HG02884 (cell line): ENCODE measurements around the gene RAD9B.
"Not testable (repeated sequence)": the region's sequence is repeated elsewhere in the genome, so short reads cannot be mapped to it uniquely, and the experiment has no call there.

Source experiments
- ATAC-seq: cut with Tn5 transposase; IDR thresholded peaks from one replicate; pipeline ENCODE4 v1.9.1; 2021; ENCODE audit warnings: mild to moderate bottlenecking, moderate library complexity; ENCODE audit not compliant: unreplicated experiment

The RAD9B gene

DNA sequence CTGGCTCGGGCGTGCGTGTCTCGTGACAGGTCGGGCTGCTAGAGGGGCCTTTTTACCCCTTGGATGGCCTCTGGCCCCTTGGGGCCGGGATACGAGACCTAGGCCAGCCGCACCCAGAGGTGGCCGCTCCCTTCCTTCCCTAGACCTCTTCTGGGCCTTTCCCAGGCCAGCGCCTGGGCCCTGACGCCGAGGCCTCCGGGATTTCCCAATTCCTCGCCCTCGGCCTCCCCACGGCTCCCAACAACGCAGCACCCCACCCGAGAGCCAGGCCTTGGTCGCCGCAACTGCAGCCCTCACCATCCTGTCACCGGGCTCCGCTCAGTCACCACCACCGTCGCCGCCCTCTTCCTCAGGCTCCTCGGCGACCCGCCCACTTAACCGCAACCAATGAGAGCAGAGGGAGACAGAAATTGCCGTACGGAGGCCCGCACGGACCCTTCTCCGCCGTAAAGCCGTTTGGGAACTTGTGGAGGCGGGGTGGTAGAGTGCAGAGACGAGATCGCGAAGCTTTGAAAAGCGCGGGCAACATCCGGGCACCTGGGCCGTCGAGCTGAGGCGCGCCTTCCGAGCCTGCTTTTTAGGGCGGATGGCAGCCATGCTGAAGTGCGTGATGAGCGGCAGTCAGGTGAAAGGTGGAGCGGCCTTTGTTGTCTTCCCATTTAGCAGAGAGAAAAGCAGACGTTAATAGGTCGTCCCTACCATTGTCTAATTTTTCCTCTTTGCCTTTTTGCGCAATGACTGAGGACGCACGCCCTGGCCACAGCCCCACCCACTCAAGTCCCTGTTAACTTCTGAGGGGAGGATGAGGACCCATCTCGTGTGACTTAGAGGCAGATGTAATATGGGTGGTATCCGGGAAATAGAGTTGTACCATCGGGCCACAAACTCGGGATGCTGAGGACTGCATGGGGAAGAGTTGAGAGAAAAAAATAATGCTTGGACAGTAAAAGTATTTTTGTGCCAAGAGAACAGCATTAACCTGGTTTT is at the start of gene RAD9B, which contains the start of gene VPS29:
TSS of gene RAD9B (plus strand) at position 580 of the 987 bp plus-strand sequence. CDS start at position 587, 7 bp downstream.
TSS of gene VPS29 (minus strand) at position 360 of the 987 bp plus-strand sequence. CDS start at position 300, 60 bp downstream.
- ATAC-seq, result peak; percentile 91

- ATAC-seq, result no peak
Measured at GRCh38 chr12:110453569-110454296, 48.4 kb upstream of the RAD9B start.

GRCh38 chr12:110458756-110459155 is 43.4 kb upstream of the RAD9B start:
- ATAC-seq, result no peak

- ATAC-seq, result not testable (repeated sequence)
Measured at GRCh38 chr12:110461189-110461588, 40.9 kb upstream of the RAD9B start.

DNA sequence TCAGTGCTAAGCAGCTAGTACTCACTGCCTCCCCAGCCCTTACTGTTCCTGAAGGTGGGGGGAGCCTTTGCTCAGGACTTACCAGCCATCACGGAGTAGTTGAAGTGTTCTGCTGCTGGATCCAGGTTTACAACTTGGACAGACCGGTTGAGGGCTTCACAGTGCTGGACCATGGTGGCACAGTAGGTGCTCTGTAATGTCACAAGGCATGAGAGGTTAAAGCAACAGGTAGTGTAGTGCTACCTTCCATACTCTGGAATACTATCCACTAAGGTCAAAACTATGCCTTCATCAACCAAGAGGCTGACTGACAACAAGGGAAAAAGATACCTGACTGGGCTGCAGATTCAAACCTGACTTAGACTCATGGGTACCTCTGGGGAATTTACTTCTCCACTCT is 37.1 kb upstream of the RAD9B start:
- no peak for ATAC-seq

GRCh38 chr12:110465765-110466164 is 36.4 kb upstream of the RAD9B start:
- ATAC-seq, result not testable (repeated sequence)

DNA sequence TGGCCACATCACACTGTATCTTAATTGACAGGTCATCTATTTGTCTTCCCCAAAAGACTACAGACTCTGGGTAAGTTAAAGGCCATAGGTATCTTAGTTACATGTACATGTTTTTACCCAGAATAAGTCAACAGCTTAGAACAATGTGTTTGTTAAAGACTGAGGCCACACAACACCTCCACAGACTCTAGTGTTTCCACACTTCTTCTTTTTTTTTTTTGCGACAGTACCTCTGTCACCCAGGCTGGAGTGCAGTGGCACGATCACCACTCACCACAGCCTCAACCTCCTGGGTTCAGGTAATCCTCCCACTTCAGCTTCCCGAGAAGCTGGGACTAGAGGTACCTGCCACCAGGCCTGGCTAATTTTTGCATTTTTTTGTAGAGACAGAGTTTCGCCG is 35.3 kb upstream of the RAD9B start:
- ATAC-seq, result no peak

DNA sequence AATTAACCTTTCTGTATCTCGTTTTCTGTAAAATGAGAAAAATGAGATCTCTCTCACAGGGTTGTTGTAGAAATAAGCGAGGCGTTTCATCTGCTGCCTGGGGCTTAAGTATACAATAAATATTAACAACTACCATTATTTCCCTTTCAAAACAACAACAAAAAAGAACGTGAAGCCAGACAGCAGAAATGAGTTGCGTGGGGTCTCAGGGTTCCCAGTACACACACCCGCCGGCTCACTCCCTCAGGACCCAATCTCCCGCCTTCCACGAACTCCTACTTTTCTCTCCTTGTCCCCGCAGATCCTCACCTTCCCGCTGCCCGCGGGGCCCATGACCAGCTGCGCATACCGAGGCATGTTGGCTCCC is 34.3 kb upstream of the RAD9B start:
- ATAC-seq, result no peak

DNA sequence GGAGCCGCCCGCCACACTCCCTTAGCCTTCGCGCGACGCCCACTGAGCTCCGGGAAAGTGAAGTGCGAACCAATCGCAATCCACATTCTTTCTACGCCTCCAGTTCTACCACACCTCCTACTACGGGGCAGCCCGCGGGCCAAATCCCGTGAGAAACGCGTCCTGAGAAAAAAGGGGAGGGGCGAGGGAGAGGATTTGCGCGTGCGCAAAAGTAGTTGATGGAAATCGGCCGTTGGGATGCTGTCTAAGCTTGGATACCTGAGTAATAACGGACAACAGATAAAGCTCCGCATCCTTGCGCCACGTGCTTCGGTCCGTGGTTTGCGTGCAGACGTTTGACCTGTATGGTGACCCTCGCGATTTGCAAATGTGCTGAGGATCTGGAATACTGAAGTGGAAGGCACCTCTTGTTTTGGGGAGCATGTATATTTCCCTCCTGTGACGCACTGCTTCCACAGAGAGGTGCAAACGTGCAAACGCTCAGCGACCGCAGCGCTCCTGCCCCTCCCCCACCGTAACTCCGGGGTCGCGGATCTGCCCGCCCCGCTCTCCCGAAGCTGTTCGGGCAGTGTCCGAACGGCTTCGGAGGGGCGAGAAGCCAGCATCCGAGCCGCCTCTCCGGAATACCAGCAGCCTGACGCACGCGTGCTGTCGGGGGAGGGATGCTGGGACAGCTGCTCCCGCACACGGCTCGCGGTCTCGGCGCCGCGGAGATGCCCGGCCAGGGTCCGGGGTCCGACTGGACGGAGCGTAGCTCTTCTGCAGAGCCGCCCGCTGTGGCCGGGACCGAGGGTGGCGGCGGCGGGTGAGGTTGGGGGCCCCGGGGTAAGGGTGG is 33.7 kb upstream of the RAD9B start, which contains the start of the genes FAM216A and GPN3:
TSS of gene FAM216A (plus strand) at position 632 of the 835 bp plus-strand sequence. CDS start at position 663, 31 bp downstream.
TSS of gene GPN3 (minus strand) at position 44 of the 835 bp plus-strand sequence. CDS start 54 bp downstream, outside the sequence.
- peak; percentile 82 for ATAC-seq

GRCh38 chr12:110475426-110475825 is 26.7 kb upstream of the RAD9B start:
- no peak for ATAC-seq

GRCh38 chr12:110498984-110499706 is 3.0 kb upstream of the RAD9B start:
- ATAC-seq, result no peak

GRCh38 chr12:110501399-110501751 is 756 bp upstream of the RAD9B start:
- no peak for ATAC-seq

GRCh38 chr12:110503432-110503831 is 1.3 kb downstream of the RAD9B start:
- no peak for ATAC-seq

DNA sequence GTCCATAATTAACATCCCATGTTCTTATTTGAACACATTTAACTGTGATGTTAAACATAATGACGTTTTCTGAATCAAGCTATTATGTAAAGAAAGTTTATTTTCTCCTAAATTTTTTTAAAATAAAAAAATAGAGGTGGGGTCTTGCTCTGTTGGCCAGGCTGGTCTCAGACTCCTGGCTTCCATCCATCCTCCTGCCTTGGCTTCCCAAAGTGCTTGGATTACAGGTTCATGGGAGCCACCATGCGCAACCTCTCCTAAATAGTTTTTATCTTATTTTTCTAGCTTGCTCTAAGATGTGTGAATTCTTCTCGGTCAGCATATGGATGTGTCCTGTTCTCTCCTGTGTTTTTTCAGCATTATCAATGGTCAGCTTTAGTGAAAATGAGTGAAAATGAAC is 3.2 kb downstream of the RAD9B start:
- no peak for ATAC-seq

DNA sequence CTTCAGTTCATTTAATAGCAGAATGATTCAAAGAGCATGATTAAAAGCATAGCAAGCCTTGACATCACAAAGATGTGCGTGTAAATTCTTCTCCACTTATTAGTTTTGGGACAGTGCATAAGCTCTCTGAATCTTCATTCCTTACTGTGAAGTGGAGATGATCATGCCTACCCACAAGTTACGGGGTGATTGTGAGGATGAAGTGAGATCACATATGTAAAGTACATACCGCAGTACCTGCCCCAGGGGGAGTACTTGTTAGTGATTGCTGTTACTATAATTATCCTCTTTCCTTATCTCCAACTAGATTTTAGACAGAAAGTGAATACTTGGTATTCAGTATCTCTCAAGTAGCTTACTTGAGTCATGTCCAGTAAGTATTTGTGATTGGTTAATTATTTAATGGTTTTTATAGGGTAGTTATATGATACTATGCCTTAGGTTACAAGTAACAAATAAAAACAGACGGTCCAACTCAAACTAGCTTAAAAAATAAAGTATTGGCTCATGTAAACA is 6.0 kb downstream of the RAD9B start:
- no peak for ATAC-seq

DNA sequence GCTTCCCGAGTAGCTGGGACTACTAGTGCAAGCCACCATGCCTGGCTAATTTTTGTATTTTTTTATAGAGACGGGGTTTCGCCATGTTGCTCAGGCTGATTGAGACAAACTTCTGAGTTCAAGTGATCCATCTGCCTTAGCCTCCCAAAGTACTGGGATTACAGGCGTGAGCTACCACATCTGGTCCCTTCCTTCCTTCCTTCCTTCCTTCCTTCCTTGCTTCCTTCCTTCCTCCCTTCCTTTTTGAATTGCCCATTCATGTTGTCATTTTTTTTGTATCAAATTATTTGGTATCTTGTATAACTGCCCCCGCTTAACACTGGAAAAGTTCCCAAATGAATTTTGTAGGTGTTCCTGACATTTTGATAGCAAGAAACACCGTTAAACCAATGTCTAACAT is 11.7 kb downstream of the RAD9B start:
- ATAC-seq, result no peak

GRCh38 chr12:110514363-110514762 is 12.2 kb downstream of the RAD9B start:
- no peak for ATAC-seq

DNA sequence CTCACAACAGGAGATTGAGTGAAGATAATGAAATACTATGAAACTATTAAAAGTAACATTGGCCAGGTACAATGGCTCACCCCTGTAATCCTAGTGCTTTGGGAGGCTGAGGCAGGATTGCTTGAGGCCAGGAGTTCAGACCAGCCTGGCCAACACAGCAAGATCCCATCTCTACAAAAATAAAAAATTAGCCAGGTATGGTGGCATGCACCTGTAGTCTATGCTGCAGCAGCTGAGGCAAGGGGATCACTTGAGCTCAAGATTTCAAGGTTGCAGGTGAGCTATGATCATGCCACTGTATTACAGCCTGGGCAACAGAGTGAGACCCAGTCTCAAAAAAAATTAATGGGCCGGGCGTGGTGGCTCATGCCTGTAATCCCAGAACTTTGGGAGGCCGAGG is 14.9 kb downstream of the RAD9B start:
- ATAC-seq, result no peak

- not testable (repeated sequence) for ATAC-seq
Measured at GRCh38 chr12:110518014-110518413, 15.9 kb downstream of the RAD9B start.
